ENCODE measurements around the gene AUTS2.
A peak's percentile ranks its signal among the peaks of the same experiment; 100 is the strongest.
"Not testable (repeated sequence)": the region's sequence is repeated elsewhere in the genome, so short reads cannot be mapped to it uniquely, and the experiment has no call there.

AUTS2 gene

DNA sequence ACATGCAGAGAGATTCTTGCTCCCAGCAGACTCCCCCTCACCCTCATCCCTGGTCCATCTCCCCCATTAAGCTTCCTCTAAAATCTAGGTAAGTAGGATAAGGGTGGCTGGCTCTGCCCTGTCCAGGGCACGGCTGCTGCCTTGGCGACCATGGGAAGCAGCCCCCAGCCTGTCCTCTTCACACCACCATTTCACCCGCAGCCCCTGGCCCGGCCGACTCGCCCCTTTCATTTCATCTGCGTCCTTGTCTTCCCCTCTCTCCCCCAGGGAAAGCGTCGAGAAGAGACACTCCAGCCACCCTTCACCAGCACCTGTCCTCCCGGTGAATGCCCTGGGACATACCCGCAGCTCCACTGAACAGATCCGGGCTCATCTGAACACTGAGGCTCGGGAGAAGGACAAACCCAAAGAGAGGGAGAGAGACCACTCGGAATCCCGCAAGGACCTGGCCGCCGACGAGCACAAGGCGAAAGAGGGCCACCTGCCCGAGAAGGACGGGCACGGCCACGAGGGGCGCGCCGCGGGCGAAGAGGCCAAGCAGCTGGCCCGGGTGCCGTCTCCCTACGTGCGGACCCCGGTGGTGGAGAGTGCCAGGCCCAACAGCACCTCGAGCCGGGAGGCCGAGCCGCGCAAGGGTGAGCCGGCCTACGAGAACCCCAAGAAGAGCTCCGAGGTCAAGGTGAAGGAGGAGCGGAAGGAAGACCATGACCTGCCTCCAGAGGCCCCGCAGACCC, 1191.4 kb downstream of the AUTS2 start:
- DNase-seq: no peak

DNA sequence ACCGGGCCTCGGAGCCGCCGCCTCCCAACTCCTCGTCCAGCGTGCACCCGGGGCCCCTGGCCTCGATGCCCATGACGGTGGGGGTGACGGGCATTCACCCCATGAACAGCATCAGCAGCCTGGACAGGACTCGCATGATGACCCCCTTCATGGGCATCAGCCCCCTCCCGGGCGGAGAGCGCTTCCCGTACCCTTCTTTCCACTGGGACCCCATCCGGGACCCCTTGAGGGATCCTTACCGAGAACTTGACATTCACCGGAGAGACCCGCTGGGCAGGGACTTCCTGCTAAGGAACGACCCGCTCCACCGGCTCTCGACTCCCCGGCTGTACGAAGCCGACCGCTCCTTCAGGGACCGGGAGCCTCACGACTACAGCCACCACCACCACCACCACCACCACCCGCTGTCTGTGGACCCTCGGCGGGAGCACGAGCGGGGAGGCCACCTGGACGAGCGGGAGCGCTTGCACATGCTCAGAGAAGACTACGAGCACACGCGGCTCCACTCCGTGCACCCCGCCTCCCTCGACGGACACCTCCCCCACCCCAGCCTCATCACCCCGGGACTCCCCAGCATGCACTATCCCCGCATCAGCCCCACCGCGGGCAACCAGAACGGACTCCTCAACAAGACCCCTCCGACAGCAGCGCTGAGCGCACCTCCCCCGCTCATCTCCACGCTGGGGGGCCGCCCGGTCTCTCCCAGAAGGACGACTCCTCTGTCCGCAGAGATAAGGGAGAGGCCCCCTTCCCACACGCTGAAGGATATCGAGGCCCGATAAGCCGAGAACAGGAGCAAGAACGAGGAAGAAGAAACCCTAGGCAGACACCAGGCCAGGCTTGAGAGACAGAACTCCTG, 1192.2 kb downstream of the AUTS2 start:
- DNase-seq: no peak

DNA sequence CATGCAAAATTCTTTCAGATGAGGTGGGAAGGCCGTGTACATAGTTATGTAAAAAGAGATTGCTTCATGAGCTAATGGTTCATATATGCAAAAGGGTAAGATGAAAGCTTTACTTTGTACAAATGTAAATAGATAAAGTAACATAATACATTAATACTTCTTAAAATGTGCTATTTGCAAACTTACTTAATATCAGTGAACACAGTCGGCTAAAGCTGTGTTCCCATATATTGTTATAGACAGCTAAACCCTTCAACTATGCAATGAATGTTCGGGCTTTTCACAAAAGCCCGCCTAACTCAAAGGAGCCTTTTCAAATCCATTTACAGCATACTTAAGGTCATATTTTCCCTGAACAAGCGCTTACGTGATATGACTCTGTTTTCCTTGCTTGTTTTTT, 1193.1 kb downstream of the AUTS2 start:
- no peak for DNase-seq

DNA sequence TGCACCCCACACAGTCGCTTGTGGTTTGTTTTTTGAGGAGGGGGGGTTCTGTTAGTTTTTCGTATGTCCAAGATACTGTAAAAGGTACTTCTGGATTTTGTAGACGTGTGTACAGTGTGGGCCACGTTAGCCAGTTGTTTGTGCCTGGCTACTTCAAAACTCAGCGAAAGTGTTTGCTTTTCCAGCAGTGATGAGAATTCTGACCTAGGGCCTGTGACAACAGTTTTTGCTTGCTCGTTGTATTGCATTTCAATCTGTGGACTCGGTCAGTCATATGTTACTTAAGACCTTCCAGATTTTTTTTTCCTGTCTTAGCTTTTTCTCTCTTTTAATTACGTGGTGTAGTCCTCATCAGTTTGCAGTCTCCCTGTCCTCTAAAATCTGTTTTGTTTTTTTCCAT, 1194.8 kb downstream of the AUTS2 start:
- DNase-seq: no peak

DNA sequence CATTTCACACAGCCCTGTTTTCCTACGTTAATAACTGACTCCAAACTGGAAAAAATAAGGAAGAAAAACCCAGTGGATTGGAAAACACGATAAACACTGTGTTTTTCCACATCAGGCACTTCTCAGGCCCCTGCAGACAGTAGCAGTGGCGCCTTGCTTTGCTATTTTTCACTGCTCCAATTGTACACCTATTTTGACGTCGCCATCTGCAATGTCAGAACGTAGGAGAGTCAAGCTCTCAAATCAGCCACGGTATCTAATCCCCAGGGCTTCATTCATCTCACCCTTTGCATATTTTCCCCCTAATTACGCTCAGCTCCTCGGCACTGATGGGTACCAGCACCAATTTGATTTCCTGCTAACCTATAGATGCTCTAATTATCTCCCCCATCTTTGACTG, 1195.5 kb downstream of the AUTS2 start:
- DNase-seq: no peak

DNA sequence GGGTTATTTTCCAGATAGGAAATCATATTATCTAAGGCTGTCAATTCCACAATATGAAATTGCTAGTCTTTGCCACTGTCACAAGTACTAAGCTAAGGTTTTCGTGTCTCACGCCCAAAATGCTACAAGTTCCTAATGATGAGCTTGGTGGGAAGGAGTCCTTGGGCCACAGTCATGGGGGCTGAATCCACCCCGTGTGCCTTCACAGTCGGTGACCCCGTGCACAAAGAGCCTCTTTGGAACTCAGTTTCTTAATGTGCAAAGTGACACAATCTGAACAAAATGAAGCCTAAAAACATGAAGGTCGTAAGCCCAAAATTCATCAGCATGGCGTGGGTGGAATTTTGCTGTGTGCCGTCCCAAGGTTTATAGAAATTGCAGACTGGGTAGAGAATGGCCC, 1196.7 kb downstream of the AUTS2 start:
- no peak for DNase-seq

DNA sequence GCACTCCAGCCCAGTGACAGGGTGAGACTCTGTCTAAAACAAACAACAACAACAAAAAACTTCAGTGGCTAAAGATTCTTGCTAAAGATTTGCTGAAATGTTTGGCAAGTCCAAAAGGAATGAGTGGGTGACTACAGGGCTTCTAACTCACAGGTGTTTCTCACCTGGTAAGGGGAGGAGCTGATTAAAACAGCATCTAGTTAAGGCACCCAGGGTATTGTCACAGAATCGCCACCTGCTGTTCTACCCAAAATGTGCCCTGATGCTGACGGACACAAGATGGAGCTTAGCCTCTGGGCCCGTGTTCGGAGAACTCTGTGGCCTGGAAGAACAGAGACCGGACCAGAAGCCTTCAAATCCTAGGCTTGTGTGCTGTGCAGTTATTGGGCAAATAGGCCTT, 1197.7 kb downstream of the AUTS2 start:
- no peak for DNase-seq

DNA sequence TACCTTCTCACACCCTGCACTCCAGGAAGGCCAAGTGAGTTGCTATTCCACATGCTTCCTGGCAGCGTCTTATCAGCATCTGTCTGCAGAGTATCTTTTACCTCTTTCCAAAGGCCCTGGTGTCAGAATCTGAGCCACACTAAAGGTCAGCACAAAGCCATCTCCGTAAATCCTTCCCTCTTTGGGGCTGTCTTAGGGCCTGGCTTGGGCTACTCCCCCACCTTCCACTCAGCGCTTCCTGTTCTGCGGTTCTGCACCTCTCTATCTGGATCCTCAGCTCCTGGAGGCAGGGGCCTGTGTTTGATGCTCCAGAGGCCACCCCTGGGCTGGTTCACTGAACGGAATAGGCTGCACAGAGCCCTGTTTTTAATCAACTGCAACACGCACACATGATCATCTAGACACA, 1198.8 kb downstream of the AUTS2 start:
- no peak for DNase-seq

DNA sequence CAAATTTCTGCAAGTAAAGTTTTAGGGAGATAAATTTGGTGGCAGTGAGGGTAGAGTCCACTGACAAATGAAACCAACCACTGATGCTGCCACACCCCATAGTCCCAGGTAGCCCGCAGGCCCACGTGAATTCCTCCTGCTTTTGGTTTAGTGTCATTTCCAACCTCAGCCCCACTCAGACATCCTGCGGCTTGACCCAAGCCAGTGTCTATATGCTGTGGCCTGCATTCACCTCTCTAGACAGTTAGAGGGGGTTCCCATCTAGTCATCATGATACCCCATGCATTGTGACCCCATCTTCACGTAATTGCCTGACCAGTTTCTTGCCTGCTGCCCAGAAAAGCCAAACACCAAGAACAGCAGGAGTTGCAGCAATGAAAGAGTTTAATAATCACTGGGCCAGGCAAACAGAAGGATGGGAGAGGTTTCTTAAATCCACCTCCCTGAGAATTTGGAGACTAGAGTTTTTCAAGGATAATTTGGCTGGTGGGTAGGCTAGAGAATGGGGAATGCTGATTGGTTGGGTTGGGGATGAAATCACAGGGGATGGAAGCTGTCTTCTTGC, 1201.6 kb downstream of the AUTS2 start:
- DNase-seq: no peak

DNA sequence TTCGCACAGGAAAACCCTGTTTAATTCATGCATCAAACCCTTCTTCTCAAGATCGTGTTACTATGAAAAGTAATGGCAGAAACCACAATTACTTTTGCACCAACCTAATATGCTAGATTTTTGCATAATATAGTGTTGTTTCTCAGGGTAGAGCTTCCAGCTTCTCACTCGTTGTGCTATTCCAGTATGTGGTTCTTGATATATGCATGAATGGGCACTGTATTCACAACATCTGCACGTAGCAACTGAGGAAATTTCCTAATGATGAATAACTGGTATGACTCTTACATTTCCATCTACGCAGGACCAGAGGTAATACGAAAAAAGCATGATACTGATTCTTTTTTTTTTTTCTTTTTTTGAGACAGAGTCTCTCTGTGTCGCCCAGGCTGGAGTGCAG, 1207.1 kb downstream of the AUTS2 start:
- DNase-seq: no peak

DNA sequence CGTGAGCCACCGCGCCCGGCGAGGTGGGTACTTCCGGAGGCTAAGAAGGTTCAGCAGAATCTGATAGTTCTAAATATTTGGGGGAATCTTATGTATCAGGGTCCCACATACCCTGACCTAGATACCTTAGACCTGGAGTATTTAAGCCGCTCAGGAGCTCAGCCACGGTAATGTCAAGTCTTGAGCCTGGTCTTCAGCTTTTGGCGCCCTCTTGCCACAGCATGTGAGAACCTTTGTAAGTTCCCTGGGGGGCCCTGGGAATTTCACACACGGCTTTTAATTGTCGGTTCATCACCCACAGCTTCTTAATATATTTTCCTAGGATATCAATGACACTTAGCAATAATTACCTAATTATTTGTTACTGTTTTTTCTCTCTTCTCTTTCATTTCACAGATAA, 1209.4 kb downstream of the AUTS2 start:
- DNase-seq: no peak

DNA sequence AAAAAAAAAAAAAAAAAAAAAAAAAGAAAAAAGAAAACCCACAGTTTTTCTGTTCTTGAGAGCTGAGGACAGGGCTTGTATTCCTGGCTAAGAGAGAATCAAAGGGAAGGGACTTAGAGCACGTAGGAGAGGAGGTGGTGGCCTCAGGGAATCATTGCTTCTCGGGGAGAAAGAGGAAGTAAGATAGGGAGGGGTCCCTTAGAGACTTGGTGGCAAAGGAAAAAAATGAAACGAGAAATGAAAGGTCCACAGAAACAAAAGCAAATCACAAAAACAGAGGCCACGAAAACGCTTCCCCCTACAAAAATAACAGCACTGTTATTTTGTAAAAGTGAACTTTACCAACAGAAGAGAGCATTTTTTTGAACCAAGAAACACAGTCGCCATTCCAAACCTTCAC, 1210.6 kb downstream of the AUTS2 start:
- DNase-seq: no peak

DNA sequence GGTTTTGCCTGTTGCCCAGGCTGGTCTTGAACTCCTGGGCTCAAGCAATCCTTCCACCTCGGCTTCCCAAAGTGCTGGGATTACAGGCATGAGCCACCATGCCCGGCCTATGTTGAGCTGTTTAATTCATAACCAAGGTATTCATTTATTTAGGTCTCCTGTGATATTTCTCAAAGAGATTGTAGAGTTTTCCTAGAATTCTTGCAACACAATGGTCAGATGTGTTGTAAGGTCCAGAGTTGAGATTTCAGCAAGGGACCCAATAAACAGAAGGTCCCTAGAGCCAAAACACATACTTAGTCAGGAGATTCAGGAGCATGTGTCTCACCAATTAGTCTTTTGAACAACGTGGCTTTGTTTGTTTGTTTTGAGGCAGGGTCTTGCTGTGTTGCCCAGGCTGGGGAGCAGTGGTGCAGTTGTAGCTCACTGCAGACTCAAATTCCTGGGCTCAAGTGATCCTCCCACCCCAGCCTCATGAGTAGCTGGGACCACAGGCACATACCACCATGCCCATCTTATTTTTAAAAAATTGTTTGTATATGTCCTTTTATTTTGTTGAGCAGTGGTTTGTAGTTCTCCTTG, 1212.4 kb downstream of the AUTS2 start:
- no peak for DNase-seq

DNA sequence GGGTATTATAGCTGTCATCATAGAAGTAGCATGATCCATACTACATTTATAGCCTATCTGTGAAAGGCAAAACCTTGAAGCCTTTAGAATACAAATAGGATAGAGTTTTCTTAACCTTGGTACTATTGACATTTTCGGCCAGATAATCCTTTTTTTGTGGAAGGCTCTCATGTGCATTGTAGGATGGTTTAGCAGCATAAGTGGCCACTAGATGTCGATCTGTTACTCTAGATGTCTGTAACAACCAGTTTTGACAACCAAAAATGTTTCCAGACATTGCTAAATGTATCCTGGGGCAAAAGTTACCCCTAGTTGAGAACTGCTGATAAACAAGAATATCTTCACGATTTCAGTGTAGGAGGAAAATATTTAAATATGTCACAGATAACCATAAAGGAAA, 1214.2 kb downstream of the AUTS2 start:
- DNase-seq: no peak

DNA sequence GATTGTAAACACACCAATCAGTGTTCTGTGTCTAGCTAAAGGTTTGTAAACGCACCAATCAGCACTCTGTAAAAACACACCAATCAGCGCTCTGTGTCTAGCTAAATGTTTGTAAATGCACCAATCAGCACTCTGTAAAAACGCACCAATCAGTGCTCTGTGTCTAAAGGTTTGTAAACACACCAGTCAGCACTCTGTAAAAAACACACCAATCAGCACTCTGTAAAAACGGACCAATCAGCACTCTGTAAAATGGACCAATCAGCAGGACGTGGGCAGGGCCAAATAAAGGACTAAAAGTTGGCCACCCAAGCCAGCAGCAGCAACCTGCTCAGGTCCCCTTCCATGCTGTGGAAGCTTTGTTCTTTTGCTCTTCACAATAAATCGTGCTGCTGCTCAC, 1224.2 kb downstream of the AUTS2 start:
- DNase-seq: not testable (repeated sequence)

DNA sequence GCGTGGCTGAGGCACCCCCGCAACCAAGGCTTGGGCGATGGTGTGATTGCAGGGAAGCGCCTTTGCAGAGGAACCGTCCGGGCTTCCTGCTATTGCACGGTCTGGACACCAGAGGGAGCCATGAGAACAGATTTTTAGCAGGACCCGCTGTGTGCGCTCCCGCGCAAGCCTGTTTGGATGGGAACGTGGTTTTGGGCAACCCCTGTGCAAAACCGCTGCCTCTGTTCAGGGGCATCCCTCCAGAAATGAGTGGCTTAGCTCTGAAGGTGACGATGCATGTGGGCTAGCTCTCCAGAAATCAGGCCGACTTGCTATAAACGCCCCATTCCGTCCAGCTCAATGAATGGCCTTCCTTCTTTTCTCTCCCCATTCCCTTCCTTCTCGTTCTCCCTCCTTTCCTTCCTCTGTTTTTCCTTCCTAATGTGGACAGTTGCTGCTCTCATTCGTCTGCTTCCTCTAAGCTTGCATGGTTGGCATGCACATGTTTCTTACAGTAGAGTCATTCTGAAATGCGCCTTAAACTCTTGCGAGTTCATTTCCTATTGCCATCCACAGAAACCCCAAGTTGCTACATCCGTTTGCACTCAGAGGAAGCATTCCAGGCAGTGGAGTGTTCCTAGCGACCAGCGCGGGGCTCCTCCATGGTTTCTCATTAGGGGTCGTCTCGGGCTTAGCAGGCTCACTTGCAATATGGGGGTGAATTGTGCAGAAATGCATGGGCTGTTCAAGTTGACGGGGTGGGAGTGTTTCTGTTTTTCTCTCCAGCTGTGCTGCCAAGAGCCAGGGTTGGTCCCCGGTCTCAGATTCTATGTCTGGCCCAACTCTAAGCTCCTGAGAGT, 1231.2 kb downstream of the AUTS2 start:
- peak; percentile 12 for DNase-seq

DNA sequence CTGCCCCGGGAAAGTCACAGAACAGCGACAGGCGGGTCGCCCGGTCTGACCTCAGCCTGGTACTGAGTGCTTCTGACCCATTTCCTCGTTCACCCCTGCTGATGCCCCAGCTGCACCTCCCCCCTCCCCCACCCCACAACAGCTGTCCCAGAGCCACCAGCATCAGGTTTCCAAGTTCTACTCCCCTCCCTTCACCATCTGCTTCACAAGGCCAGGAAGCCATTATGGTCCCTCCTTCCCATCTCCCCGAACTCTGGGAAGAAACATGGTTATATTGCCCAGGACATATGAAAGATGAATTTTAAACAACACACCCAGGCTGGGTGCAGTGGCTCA, 1231.8 kb downstream of the AUTS2 start:
- DNase-seq: no peak

DNA sequence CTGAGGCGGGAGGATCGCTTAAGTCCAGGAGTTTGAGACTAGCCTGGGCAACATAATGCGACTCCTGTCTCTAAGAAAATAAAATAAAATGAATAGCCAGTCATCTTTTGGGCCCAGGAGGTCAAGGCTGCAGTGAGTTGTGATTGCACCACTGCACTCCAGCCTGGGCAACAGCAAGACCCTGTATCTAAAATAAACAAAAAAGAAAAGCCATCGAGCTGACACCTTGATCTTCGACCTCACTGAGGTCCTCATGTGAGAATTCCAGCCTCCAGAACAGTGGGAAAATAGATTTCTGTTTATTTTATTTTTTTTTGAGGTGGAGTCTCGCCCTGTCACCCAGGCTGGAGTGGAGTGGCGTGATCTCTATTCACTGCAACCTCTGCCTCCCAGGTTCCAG, 1232.2 kb downstream of the AUTS2 start:
- DNase-seq: no peak

DNA sequence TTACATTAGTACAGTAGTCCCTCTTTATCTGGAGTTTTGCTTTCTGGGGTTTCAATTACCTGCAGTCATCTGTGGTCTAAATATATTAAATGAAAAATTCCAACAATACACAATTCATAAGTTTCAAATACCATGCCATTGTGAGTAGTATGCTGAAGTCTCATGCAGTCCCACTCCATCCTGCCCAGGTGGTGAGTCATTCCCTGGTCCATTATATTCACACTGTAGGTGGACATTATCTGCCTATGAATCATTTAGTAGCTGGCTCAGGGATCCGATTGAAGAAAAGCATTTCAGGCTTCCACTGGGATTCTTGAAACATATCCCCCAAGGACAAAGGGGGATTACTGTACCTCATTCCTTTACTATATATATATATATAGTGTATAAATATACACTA, 1235.5 kb downstream of the AUTS2 start:
- DNase-seq: no peak

DNA sequence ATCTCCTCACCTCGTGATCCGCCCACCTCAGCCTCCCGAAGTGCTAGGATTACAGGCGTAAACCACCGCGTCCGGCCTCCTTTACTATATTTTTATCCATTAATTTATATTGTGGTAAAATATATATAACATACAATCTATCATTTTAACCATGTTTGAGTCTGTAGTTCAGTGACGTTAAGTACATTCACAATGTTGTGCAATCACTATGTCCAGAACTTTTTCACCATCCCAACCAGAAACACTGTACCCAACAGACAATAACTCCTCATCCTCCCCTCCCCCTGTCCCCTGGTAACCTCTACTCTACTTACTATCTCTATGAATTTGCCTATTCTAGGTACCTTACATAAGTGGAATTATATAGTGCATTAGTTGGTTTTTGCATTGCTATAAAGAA, 1236.1 kb downstream of the AUTS2 start:
- no peak for DNase-seq

DNA sequence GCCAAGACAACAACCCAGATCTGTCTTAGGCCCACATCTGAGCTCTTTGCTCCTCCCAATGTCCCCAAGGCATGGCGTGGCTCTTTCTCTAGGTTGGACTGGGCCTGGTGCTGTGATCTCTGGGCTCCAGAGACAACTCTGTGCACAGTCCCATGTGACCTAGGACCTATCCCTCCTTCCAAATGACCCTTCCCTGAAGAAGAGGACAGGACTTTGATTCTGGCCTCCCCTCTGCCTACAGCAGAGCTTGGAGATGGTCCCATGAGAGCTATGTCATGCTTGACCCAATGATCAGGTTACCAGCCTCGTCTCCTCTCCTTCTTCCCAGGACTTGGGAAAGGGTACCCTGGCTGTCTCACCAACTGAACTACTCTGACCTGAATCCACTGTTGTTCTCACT, 1237.4 kb downstream of the AUTS2 start:
- no peak for DNase-seq

DNA sequence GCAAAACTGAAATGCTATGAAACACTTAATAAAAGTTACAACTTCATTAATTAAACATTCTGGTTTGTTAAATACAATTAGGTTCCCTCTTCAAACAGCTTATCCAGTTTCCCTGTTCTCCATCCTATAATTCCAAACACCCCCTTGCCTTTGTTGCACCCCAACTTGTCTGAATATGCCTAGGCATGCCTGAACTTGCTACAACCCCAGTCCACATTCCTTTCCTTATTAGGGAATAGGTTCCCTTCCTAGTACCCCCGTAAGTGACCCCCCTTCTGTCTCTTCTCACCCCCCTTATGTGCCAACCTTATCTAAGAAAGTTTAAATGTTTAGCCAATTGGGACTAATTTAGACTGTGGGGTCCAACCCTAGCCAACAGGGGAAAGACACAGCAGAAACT, 1238.0 kb downstream of the AUTS2 start:
- no peak for DNase-seq

DNA sequence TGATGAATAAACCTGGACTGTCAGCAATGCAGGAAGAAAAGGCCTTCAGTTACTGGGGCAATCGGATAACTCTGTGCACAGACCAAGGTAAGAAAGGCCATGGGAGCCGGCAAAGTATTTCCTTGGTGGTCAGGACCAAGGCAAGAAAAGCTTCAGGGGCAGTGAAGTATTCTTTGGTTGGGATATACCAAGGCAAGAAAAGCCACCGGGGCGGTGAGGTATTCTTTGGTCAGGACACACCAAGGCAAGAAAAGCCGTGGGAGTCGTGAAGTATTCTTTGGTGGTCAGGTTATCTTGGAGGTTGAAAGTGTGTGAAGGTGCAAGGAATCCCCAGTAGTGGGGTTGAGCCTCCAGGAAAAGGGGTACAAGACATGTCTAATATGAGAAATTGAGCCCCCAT, 1238.7 kb downstream of the AUTS2 start:
- no peak for DNase-seq

Data from 8988T (cell line).